Mesothelial cell of epicardium (in vitro differentiated cells): ENCODE data around the gene CPNE6. TPM values are rescaled to one million over a fixed set of nuclear protein-coding genes. Genes with fewer than 3 reads are reported as not detected.

ENCODE experiments used
- DNase-seq, 2 experiments: peaks; one replicate each; pipeline ENCODE4 v3.0.0; 2021; ENCODE audit warnings: low spot score in 2 of 2; ENCODE audit not compliant: unreplicated experiment in 2 of 2
- H3K27ac Mint-ChIP-seq: 2 replicates; pipeline ENCODE4 v1.8.0; 2021; ENCODE audit warnings: mixed read lengths
- H3K27me3 Mint-ChIP-seq: 2 replicates; pipeline ENCODE4 v1.8.0; 2021; ENCODE audit warnings: low read depth, mixed read lengths
- H3K36me3 Mint-ChIP-seq: 2 replicates; pipeline ENCODE4 v1.8.0; 2021; ENCODE audit warnings: mixed read lengths
- H3K4me1 Mint-ChIP-seq: 2 replicates; pipeline ENCODE4 v1.8.0; 2021; ENCODE audit warnings: mixed read lengths
- H3K4me3 Mint-ChIP-seq: 2 replicates; pipeline ENCODE4 v1.8.0; 2021; ENCODE audit warnings: mild to moderate bottlenecking, moderate library complexity, mixed read lengths
- H3K9me3 Mint-ChIP-seq: 2 replicates; pipeline ENCODE4 v1.8.0; 2021; ENCODE audit warnings: mixed read lengths
- total RNA-seq: library from RNA; stranded (reverse); gene quantifications from 3 replicates; pipeline ENCODE4 v1.2.1, GENCODE V29; 2021
- TF ChIP-seq, protein P1 (sequence below): fragments of 200-600 bp; sonication (generic); IDR thresholded peaks from one replicate; pipeline ENCODE4 v1.5.0; 2021; ENCODE audit warnings: antibody characterized with exemption; ENCODE audit not compliant: unreplicated experiment

Gene CPNE6
- total RNA-seq, 1 donor from 2014 or later = not detected

GRCh38 chr14:24063263-24063836 lies 8.0 kb upstream of the CPNE6 start:
- no peaks in the 10 kb centered on the region for H3K4me1 Mint-ChIP-seq
- TF ChIP-seq, protein P1, sequence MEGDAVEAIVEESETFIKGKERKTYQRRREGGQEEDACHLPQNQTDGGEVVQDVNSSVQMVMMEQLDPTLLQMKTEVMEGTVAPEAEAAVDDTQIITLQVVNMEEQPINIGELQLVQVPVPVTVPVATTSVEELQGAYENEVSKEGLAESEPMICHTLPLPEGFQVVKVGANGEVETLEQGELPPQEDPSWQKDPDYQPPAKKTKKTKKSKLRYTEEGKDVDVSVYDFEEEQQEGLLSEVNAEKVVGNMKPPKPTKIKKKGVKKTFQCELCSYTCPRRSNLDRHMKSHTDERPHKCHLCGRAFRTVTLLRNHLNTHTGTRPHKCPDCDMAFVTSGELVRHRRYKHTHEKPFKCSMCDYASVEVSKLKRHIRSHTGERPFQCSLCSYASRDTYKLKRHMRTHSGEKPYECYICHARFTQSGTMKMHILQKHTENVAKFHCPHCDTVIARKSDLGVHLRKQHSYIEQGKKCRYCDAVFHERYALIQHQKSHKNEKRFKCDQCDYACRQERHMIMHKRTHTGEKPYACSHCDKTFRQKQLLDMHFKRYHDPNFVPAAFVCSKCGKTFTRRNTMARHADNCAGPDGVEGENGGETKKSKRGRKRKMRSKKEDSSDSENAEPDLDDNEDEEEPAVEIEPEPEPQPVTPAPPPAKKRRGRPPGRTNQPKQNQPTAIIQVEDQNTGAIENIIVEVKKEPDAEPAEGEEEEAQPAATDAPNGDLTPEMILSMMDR = no peak
- no peaks in the 10 kb centered on the region for H3K36me3 Mint-ChIP-seq
- no peak overlapping the region for H3K27ac Mint-ChIP-seq
- no peak for DNase-seq
- H3K4me3 Mint-ChIP-seq = no peak overlapping the region
- peaks cover 15% of the 10 kb centered on the region for H3K27me3 Mint-ChIP-seq
- H3K9me3 Mint-ChIP-seq = no peaks in the 10 kb centered on the region

DNA sequence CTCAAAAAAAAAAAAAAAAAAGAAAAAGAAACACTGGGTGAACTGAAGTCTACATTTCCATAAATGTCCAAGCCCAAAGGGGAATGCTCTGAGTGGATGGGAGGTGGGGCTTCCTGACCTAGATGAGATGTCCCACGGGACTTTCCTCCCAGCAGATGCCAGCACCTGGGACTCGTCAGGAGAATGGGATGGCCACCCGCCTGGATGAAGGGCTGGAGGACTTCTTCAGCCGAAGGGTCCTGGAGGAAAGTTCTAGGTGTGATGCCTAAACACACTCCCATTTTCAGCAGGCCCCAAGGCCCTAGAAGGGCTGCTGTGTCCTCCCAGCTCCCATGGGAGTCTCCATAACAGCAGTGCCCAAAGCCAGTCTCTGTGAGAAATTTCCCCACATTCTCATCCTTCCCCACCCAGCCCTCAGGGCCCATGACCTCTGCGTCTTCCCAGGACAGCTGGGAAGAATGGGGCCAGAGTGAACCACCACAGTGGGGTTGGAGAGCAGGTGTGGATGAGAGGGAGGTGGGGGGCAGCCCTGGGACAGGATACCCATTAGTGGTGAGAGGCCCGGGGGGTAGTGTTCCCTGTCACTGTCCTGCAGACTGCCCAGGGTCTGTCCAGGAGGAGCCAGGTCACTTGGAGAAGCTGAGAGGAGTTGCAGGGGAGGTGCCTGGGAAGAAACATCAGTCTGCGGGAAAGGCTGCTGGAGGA lies 7.1 kb upstream of the CPNE6 start:
- H3K27ac Mint-ChIP-seq = no peak overlapping the region
- peaks cover 17% of the 10 kb centered on the region for H3K27me3 Mint-ChIP-seq
- TF ChIP-seq, protein P1 = no peak
- H3K36me3 Mint-ChIP-seq = no peaks in the 10 kb centered on the region
- H3K9me3 Mint-ChIP-seq = no peaks in the 10 kb centered on the region
- no peaks in the 10 kb centered on the region for H3K4me1 Mint-ChIP-seq
- H3K4me3 Mint-ChIP-seq = no peak overlapping the region
- DNase-seq = no peak

DNA sequence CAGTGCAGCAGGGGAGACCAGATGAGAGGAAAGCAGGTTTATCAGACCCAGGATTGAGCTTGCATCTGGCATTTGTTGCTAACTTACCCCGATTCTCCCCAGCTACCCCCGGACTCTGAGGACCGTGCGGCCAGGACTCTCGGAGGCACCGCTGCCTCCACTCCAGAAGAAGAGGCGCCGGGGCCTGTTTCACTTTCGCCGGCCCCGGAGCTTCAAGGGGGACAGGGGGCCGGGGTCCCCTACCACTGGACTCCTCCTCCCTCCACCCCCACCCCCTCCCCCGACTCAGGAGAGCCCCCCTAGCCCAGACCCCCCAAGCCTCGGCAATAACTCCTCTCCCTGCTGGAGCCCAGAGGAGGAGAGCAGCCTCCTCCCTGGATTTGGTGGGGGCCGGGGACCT lies 6.5 kb upstream of the CPNE6 start:
- no peaks in the 10 kb centered on the region for H3K36me3 Mint-ChIP-seq
- H3K27ac Mint-ChIP-seq = no peak overlapping the region
- H3K4me1 Mint-ChIP-seq = no peaks in the 10 kb centered on the region
- H3K4me3 Mint-ChIP-seq = no peak overlapping the region
- H3K9me3 Mint-ChIP-seq = no peaks in the 10 kb centered on the region
- peaks cover 22% of the 10 kb centered on the region for H3K27me3 Mint-ChIP-seq
- TF ChIP-seq, protein P1 = no peak
- no peak for DNase-seq

- no peak for DNase-seq
- H3K9me3 Mint-ChIP-seq = no peaks in the 10 kb centered on the region
- H3K36me3 Mint-ChIP-seq = no peaks in the 10 kb centered on the region
- H3K27me3 Mint-ChIP-seq = peaks cover 27% of the 10 kb centered on the region
- TF ChIP-seq, protein P1 = no peak
- H3K4me3 Mint-ChIP-seq = no peak overlapping the region
- no peak overlapping the region for H3K27ac Mint-ChIP-seq
- no peaks in the 10 kb centered on the region for H3K4me1 Mint-ChIP-seq
Measured at GRCh38 chr14:24065408-24065807, 6.0 kb upstream of the CPNE6 start.

GRCh38 chr14:24066496-24067132 lies 4.7 kb upstream of the CPNE6 start:
- Mint-ChIP-seq H3K27me3 (peaks cover 35% of the 10 kb centered on the region), H3K4me1 (no peaks in the 10 kb centered on the region), H3K9me3 (no peaks in the 10 kb centered on the region), H3K4me3 (no peak overlapping the region), H3K36me3 (no peaks in the 10 kb centered on the region), H3K27ac (no peak overlapping the region)
- TF ChIP-seq, protein P1 = no peak
- DNase-seq = no peak
